NCI-H510A treated with DMSO at 0.1 percent for 48 hours (cell line): ENCODE data around the gene OBSCN.
A peak's percentile ranks its signal among the peaks of the same experiment; 100 is the strongest.

ENCODE experiments used
- DNase-seq: peaks from one replicate; lab custom pipeline; 2025; lab: John Stamatoyannopoulos, UW

Gene OBSCN

GRCh38 chr1:228381356-228381755, 173.5 kb downstream of the OBSCN start:
- no peak for DNase-seq

- no peak for DNase-seq
Measured at GRCh38 chr1:228383773-228384172, 175.9 kb downstream of the OBSCN start.

GRCh38 chr1:228385232-228385631, 177.4 kb downstream of the OBSCN start:
- DNase-seq: no peak

DNA sequence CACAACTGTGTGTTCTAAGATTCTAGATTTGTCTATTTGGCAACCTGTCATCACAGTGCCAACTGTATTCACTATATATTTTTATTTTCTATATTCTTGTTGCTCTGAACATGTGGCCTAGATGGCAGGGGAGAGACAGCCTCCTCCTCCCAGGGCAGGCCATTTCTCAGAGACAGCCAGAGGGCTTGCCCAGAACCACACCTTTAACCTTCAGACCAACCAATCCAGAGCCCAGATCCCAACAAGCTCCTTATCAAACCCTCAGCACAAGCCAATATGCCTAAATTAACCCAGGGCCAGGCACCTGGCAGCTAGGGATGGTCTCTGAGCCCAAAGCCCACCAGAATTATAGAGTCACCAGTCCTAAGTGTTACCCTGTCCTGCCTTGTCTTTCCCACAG, 179.5 kb downstream of the OBSCN start:
- no peak for DNase-seq

DNA sequence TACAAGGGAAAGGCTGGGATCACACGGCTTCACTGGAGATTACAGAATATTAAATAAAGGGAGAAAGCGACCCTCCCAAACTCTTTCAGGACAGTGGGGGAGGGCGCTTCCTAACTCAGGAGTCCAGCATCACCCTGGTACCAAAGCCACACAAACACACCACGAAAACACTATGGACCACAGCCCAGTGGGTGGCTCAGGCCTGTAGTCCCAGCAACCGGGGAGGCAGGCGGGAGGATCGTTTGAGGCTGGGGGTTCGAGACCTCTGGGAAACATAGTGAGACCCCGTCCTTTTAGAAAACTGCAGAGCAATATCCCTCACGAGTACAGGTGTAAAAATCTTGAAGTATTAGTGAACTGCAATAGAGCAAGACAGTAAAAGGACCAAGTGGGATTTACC, 182.8 kb downstream of the OBSCN start:
- DNase-seq: no peak

GRCh38 chr1:228391411-228392020, 183.7 kb downstream of the OBSCN start:
- no peak for DNase-seq

DNA sequence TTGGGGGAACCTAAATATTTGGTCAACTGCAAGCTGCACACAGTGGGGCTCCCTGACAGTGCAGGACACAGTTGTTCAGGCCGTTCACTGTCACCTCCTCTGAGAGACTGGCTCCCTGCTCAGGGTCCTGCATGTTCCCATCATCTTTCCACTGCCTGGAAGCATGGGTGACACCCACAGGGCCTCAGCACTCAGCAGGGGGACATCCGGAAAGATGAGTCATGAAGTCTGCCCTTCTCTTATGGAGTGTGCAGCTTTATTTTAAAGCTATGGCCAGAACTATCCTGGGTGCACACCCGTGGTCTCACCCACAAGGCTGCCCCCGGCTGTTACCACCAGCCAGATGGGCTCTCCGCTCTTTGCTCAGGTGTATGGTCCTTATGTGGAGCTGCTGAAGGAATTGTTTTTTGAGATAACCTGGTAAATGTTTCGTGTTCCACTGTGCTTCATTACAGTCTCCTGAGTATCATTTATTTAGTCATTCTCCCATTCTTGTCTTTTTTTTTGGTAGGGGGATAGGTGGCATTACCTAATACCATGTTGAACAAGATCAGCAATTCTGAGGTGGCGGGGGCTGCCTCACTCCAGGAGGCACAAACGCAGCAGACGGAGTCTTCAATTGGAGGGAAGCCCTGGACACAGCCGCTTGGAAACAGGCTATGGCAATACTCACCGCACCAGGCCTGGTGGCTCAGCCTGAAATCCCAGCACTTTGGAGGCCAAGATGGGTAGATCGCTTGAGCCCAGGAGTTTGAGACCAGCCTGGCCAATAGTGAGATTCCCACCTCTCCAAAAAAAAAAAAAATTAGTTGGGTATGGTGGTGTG, 184.5 kb downstream of the OBSCN start:
- no peak for DNase-seq

DNA sequence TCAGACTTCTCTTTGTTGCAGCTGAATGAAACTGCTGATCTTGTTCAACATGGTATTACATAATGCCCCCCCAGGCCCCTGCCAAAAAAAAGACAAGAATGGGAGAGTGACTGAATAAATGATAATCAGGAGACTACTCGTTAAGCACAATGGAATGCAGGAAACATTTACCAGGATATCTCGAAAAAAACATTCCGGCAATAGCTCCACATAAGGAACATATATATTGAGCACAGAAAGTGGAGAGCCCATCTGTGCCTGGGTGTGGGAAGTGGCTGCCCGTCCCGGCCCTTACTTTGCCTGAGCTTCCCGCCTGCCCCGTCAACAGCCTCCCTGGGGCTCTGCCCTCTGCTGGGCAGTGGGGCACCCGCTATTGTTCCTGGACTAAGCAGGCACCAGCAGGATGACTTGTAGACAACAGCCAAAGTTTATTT, 185.4 kb downstream of the OBSCN start:
- DNase-seq: peak; percentile 4

DNA sequence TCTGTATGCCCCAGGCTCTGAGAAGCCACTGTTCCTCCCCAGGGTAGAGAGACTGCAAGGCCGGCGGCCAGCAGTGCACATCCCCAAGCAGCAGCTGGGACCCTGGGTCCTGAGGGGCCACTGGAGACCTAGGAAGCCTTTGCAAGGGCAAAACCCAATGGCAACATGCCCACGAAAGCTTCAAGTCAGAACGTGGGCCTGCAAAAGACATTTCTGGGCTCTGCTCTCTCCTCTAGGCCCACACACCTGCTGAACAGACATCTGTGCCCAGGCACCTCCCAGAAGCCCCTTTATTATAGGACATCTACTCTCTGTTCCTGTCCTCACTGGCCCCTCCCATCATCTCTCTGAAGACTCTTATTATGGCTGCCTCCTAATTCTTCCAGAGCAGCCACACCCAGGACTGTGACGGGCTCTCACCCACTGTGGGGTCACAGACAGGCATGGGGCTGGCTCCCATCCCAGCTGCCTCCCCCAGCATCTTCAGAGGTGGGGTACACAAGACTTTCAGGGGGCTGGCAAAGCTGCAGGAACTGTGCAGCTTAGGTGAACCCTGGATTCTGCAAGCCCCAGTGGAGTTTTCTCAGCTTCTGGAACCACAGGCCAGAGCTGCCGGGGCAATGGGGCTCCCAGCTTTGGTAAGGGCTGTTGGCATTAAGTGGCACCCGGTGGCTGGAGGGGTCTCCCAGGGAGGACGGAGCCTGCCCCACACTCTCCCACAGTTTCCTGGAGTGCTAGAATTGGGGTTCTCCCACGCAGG, 186.1 kb downstream of the OBSCN start:
- DNase-seq: no peak

DNA sequence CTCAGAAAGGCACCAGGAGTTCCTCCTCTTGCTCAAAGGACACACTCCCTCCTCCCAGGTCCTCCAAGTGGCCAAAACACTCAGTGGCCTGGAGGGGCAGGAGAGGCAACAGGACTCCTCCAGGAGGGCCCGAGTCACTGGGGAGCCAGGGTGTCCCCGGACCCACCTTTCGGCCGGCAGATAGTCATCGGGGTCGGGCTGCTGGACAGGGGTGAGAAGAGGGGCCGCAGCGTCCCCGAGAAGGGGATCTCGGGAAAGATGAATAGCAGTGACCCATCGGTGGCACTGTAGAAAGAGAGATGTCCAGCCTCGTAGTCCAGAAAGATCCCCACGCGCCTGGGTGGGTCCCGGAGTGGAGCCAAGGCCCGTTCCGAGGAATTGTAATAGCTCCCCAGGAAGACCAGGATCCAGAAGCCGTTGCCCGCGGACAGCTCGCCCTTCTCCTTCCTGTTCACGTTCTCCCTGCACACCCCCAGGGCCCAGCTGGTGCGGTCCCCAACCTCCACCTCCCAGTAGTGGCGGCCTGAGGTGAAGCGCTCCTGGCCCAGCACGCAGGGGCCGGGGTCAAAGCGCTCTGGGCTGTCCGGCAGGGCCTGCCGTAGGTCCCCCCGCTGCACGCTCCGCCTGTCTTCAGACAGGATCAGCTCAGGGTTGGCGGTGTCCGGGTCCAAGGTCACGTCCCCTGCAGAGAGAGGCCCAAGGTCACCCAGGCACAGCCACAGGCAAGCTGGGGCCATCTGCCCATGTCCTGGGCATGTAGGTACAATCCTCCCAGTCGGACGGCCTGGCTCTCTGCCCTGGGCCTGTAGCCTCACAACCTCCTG, 186.9 kb downstream of the OBSCN start:
- no peak for DNase-seq

- DNase-seq: no peak
Measured at GRCh38 chr1:228396770-228397662, 189.2 kb downstream of the OBSCN start.

- DNase-seq: no peak
Measured at GRCh38 chr1:228397966-228398365, 190.1 kb downstream of the OBSCN start.

DNA sequence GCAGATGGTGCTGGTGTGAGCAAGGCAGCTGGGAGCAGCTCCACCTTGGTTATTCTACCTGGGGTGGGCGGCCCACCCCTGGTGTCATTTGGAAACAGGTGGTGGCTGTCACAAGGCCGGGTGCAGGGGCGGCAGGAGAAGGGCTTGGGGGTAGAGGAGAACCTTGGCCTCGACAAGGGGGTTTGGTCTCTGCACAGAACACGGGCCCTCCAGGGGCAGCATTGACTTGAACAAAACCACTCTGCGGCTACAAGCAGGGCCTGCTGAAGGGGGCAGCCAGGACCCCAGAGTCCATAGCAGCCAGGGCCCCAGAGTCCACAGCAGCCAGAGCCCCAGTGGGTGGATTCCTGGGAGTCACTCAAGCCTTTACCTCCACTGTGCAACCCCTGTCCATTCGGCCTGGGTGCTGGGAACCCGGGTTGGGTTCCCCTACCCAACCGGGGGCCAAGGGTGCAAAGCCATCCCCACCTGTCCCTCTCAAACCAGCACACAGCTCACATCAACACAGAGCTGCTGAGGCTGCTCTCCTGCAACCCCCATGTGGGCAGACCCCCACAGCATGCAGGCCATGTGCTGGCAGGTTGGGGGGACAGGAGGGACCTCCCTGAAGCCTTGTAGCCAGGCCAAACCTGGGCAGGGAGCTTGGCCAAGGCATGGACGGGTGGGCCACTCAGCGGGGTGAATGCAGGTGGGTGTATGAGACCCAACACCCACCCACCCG, 191.1 kb downstream of the OBSCN start:
- no peak for DNase-seq

DNA sequence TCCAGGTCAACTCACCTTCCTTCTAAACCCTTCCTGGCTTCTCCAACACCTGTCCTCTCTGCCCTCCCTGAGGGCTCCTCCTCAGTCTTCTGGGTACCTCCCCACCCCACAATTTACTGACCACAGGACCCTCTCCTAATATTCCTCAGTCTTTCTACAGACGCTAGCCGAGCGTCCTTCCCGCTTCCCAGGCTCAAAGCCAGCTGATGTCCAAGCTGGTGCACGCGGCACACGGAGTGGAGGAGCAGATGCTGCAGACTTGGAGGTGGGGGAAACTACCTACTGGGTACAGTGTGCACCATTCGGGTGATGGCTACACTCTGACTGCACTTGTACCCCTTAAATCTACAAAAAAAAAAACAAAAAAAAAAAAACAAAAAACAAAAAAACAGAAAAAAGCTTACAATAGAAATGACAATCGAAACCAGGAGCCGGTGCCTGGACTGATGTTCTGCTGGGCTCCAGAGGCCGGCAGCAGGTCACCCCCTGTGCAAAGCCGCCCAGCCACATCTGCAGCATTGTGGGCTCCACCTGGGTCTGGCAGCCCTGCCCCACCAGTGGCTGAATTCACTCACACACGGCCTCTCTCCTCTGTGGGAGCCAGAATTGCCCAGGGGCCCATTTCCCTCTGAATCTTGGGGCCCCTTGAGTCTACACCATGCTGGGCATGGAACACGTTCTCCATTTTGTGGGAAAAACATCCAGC, 191.8 kb downstream of the OBSCN start:
- DNase-seq: no peak

GRCh38 chr1:228400237-228400651, 192.4 kb downstream of the OBSCN start:
- no peak for DNase-seq

DNA sequence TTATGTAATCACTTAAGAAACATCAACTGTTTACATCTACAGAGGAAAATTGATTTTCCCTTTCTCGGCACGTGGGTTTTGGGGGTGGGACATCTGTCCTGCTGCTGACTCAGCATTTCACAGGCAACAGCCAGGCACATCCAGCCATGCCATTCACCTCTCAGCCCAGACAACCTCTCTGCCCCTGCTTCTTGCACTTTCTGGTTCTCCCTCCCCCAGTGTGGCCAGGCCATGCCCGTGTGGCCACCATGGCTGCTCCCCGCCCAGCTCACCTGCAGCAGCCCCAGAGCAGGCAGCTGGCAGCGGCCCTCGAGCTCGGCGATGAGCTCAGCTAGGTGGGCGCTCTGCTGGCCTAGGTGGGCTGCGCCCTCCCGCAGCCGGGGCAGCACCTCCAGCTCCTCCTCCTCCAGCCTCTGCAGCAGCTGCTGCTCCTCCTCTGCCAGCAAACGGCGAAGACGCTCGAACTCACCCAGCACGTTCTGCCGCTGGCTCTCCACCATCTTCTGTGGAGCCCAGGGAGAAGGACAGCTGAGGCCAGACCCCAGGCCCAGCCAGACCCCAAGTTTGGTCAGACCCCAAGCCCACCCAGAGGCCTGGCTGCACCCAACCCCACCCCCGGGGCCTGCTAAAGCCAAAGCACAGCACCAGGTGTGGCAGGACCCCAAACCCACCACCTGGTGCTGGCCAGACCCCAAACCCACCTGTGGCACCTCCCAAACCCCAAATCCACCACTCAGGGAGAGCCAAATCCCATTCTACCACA, 193.0 kb downstream of the OBSCN start:
- DNase-seq: no peak

DNA sequence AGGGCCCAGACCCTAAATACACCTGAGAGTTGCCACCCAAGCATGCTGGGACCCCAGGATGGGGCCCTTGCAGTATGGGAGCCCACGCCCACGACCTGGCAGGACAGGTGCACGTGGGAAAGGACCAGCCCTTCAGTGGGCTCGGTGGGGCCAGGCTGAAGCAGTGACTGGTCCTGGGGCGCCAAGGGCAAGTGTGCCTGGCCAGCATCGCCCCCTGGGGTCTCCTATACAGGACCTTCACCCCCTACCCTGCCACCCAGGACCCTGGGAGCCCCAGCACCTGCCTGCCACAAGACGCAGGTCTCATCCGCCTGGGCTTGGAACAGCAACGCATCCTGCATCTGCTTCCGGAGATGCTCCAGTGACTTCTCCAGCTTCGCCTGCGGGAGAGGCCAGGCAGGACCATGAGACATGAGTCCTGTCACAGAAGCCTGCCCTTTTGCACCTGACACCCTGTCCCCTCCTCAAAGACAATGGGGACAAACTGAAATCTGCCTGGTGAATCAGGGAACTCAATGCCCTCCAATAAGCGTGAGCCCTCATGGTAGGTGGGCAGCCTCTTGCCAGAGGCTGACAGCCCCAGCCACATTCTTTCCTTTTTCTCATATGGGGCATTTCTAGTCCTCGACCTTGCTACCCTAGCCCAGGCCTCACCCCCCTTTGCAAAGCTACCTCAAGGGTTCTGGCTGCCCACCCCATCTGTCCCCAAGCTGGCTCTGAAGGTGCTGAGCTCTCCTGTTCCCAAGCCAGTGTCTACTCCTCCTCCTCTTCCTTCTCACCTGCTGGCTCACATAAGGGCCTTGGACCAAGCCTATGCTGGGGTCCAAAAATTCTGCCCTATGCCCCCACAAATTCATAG, 194.2 kb downstream of the OBSCN start:
- DNase-seq: no peak

DNA sequence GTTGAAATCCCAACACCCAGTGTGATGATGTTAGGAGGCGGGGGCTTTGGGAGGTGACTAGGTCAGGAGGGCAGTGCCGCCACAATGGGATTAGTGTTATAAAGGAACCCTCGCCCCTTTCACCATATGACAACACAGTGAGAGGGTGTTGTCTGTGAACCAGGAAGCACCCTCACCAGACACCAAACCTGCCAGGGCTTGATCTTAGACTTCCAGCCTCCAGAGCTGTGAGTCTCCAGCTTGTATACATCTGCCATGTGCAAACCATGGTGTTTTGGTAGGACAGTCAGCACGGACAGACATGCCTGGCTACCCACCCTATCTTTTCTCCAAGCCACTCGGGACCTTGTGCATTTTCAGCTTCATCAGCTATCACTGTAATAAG, 194.8 kb downstream of the OBSCN start:
- no peak for DNase-seq
